GM23338 (cell line): ENCODE results near the gene FMN2. TPM values are rescaled to one million over a fixed set of nuclear protein-coding genes. Genes with fewer than 3 reads are reported as not detected.

ENCODE experiments used
- ATAC-seq: fragments of 200-7000 bp; cut with Tn5 transposase; 3 replicates; pipeline ENCODE4 v1.9.1; 2020
- DNase-seq: peaks from one replicate; pipeline ENCODE4 v3.0.0-alpha.2; 2015; ENCODE audit warnings: low spot score
- H2AFZ ChIP-seq: fragments of 200-600 bp; sonication (generic); 2 replicates; pipeline ENCODE4 v1.8.0; 2016; ENCODE audit warnings: antibody characterized with exemption, mild to moderate bottlenecking, moderate library complexity
- H3F3A ChIP-seq: fragments of 200-600 bp; sonication (generic); replicated peaks from 2 replicates; pipeline ENCODE4 v1.8.0; 2017; ENCODE audit warnings: antibody characterized with exemption, mixed run types, low read depth
- H3K27ac ChIP-seq: fragments of 200-600 bp; sonication (generic); 2 replicates; pipeline ENCODE4 v1.6.1; 2016; ENCODE audit warnings: low read depth
- H3K27me3 ChIP-seq: fragments of 200-600 bp; sonication (generic); 2 replicates; pipeline ENCODE4 v1.8.0; 2016; ENCODE audit warnings: mild to moderate bottlenecking, mixed run types, moderate library complexity; ENCODE audit not compliant: insufficient read depth
- H3K36me3 ChIP-seq: fragments of 200-600 bp; sonication (generic); 2 replicates; pipeline ENCODE4 v1.8.0; 2016; ENCODE audit warnings: mild to moderate bottlenecking; ENCODE audit not compliant: insufficient read depth
- H3K4me1 ChIP-seq: fragments of 200-600 bp; sonication (generic); 2 replicates; pipeline ENCODE4 v1.8.0; 2016; ENCODE audit warnings: mild to moderate bottlenecking, moderate library complexity; ENCODE audit not compliant: insufficient read depth
- H3K4me2 ChIP-seq: fragments of 200-600 bp; sonication (generic); 2 replicates; pipeline ENCODE4 v1.7.1; 2017; ENCODE audit warnings: mixed run types
- H3K4me3 ChIP-seq: fragments of 200-600 bp; sonication (generic); 2 replicates; pipeline ENCODE4 v1.6.1; 2016; ENCODE audit warnings: mixed run types
- H3K79me2 ChIP-seq: fragments of 200-600 bp; sonication (generic); replicated peaks from 2 replicates; pipeline ENCODE4 v1.8.0; 2017; ENCODE audit warnings: mild to moderate bottlenecking; ENCODE audit not compliant: insufficient read depth
- H3K9me2 ChIP-seq: fragments of 200-600 bp; sonication (generic); 2 replicates; pipeline ENCODE4 v1.8.0; 2017; ENCODE audit not compliant: insufficient read depth
- H4K20me1 ChIP-seq: fragments of 200-600 bp; sonication (generic); replicated peaks from 2 replicates; pipeline ENCODE4 v1.8.0; 2017; ENCODE audit warnings: mild to moderate bottlenecking; ENCODE audit not compliant: insufficient read depth
- H3K27ac Mint-ChIP-seq: 2 replicates; pipeline ENCODE4 v1.8.0; 2020; ENCODE audit warnings: inconsistent platforms, mild to moderate bottlenecking, moderate library complexity, mixed read lengths
- H3K27me3 Mint-ChIP-seq: 3 replicates; pipeline ENCODE4 v1.8.0; 2022; ENCODE audit warnings: low read depth, mild to moderate bottlenecking, moderate library complexity, mixed read lengths, inconsistent platforms; ENCODE audit not compliant: insufficient read depth, poor library complexity
- H3K36me3 Mint-ChIP-seq: 3 replicates; pipeline ENCODE4 v1.8.0; 2021; ENCODE audit warnings: low read depth, mild to moderate bottlenecking, inconsistent platforms, moderate library complexity, mixed read lengths
- H3K4me1 Mint-ChIP-seq: 3 replicates; pipeline ENCODE4 v1.8.0; 2020; ENCODE audit warnings: mild to moderate bottlenecking, inconsistent platforms, mixed read lengths
- H3K4me3 Mint-ChIP-seq: 3 replicates; pipeline ENCODE4 v1.8.0; 2021; ENCODE audit warnings: moderate library complexity, mild to moderate bottlenecking, inconsistent platforms, mixed read lengths
- H3K9me3 Mint-ChIP-seq: 3 replicates; pipeline ENCODE4 v1.8.0; 2020; ENCODE audit warnings: moderate library complexity, mild to moderate bottlenecking, inconsistent platforms, mixed read lengths
- CREB1 ChIP-seq: fragments of 250-450 bp; sonication (Bioruptor Pico); IDR thresholded peaks from 2 replicates; pipeline ENCODE4 v1.5.0; 2020; ENCODE audit warnings: low read depth, mild to moderate bottlenecking, moderate library complexity
- CTCF ChIP-seq, 2 experiments: fragments of 200-600 bp in 1 of 2; sonication (generic) in 1 of 2; conservative IDR thresholded peaks; 2 replicates each; pipeline versions ENCODE4 v1.5.1 to v1.6.1; 2016 to 2017; ENCODE audit warnings: antibody characterized with exemption in 2 of 2, low read depth in 2 of 2, mild to moderate bottlenecking in 2 of 2, moderate library complexity in 1 of 2
- ETS1 ChIP-seq: IDR thresholded peaks from 2 replicates; pipeline ENCODE4 v1.6.1; 2016; ENCODE audit warnings: antibody characterized with exemption
- JUNB ChIP-seq: IDR thresholded peaks from one replicate; pipeline ENCODE4 v1.6.1; 2016; ENCODE audit warnings: antibody characterized with exemption; ENCODE audit not compliant: unreplicated experiment
- NANOG ChIP-seq: IDR thresholded peaks from 2 replicates; pipeline ENCODE4 v1.6.1; 2016; ENCODE audit warnings: antibody characterized with exemption, borderline replicate concordance
- POLR2AphosphoS5 ChIP-seq: IDR thresholded peaks from 2 replicates; pipeline ENCODE4 v1.6.1; 2016; ENCODE audit warnings: antibody characterized with exemption, low read depth
- REST ChIP-seq: IDR thresholded peaks from one replicate; pipeline ENCODE4 v1.6.1; 2018; ENCODE audit warnings: antibody characterized with exemption; ENCODE audit not compliant: unreplicated experiment
- STAT1 ChIP-seq: IDR thresholded peaks from one replicate; pipeline ENCODE4 v1.6.1; 2016; ENCODE audit warnings: antibody characterized with exemption; ENCODE audit not compliant: unreplicated experiment
- ZNF462 ChIP-seq: fragments of 250-450 bp; sonication (Bioruptor Pico); IDR thresholded peaks from 2 replicates; pipeline ENCODE4 v1.5.0; 2020; ENCODE audit warnings: mild to moderate bottlenecking, moderate library complexity
- polyA plus RNA-seq: library from polyadenylated mRNA; unstranded; fragments of >200 nt; fragmentation: Nextera tagmentation; extraction: Ambion mirVana; gene quantifications from 2 replicates; pipeline ENCODE4 v1.2.1, GENCODE V29; 2016
- total RNA-seq: library from RNA; depleted of rRNA; stranded (reverse); fragments of >200 nt; shearing (Covaris generic); gene quantifications from 2 replicates; pipeline ENCODE4 v1.2.3, GENCODE V29; 2014

Gene FMN2
- total and polyA plus RNA-seq, 2 experiments from 2014 or later = 1.5 to 2.5 TPM

- TF ChIP-seq CTCF (conservative IDR thresholded peaks at IDR 0.05; ENCODE audit: low read depth in 2 of 2) = no peak
- TF ChIP-seq ZNF462 (CRISPR knock-in tag) = no peak
- TF ChIP-seq CREB1 (CRISPR knock-in tag) = no peak
- no peak for TF ChIP-seq POLR2AphosphoS5
- TF ChIP-seq NANOG = no peak
- no peak for TF ChIP-seq STAT1
Measured at GRCh38 chr1:240515505-240515904, 423.8 kb downstream of the FMN2 start (continued).

- Histone ChIP-seq H3K36me3 (no peaks in the 10 kb centered on the region), H3K4me1 (0 out of 2 replicates have a peak, but pooled peaks cover under 1% of the 10 kb centered on the region), H3K4me3 (no peak overlapping the region), H3K4me2 (no peak overlapping the region), H4K20me1 (no peaks in the 10 kb centered on the region), H3K27ac (no peak overlapping the region), H3K79me2 (no peaks in the 10 kb centered on the region), H3K27me3 (no peaks in the 10 kb centered on the region), H3K9me2 (no peaks in the 10 kb centered on the region), H2AFZ (no peak overlapping the region), H3F3A (no peaks in the 10 kb centered on the region)
- Mint-ChIP-seq H3K27ac (no peak overlapping the region), H3K27me3 (no peaks in the 10 kb centered on the region), H3K9me3 (no peaks in the 10 kb centered on the region), H3K36me3 (no peaks in the 10 kb centered on the region), H3K4me1 (no peaks in the 10 kb centered on the region), H3K4me3 (no peak overlapping the region)
- DNase-seq (no peak), ATAC-seq (no peak)
- no peak for TF ChIP-seq REST
- no peak for TF ChIP-seq ETS1
- no peak for TF ChIP-seq JUNB
- no peak for TF ChIP-seq POLR2AphosphoS5
Measured at GRCh38 chr1:240516069-240516468, 424.4 kb downstream of the FMN2 start.
